Measurements from ENCODE around the gene TMEM184C. TPM values are rescaled to one million over a fixed set of nuclear protein-coding genes. Genes with fewer than 3 reads are reported as not detected.

TMEM184C gene
- total RNA-seq, 1 experiment from 2014 or later, result 43.8 TPM

GRCh38 chr4:147587041-147587440 lies 30.2 kb upstream of the TMEM184C start:
- H3K27me3 Mint-ChIP-seq (ENCODE audit: low read depth), result no peaks in the 10 kb centered on the region; the same call in 1 of the 2 replicates
- H3K79me1 ChIP-seq (ENCODE audit: insufficient read depth, low read depth, low read length, poor library complexity, severe bottlenecking), result no peaks in the 10 kb centered on the region
- no peak overlapping the region for H2BK15ac ChIP-seq (ENCODE audit: low read depth, low read length)
- H3T11ph ChIP-seq (ENCODE audit: low read length), result no peak overlapping the region
- H3K14ac ChIP-seq (ENCODE audit: insufficient read depth, low read length), result no peak overlapping the region
- no peak overlapping the region for H3K27ac ChIP-seq (ENCODE audit: insufficient read length, low read depth, low read length)
- TF ChIP-seq CTCF (conservative IDR thresholded peaks at IDR 0.05), result no peak
- no peak overlapping the region for H3K9ac ChIP-seq (ENCODE audit: extremely low read depth, insufficient read length, low read length)
- no peaks in the 10 kb centered on the region for H3K23me2 ChIP-seq (ENCODE audit: insufficient read length, low read depth, low read length, poor library complexity, severe bottlenecking)
- H3K4me3 Mint-ChIP-seq, result no peak overlapping the region
- WGBS (ENCODE audit: extremely low coverage, insufficient read length, low lambda C conversion rate), result no CpG with 5 or more reads among the region's 3 CpGs
- H4K91ac ChIP-seq (ENCODE audit: insufficient read length, low read depth, low read length), result no peak overlapping the region
- no peaks in the 10 kb centered on the region for H4K20me1 ChIP-seq (ENCODE audit: control insufficient read depth, insufficient read depth, insufficient read length)
- H3K79me2 ChIP-seq (ENCODE audit: insufficient read depth, low read length), result no peaks in the 10 kb centered on the region
- no peak overlapping the region for H2AK5ac ChIP-seq (ENCODE audit: insufficient read length, low read length)
- H3K4me1 ChIP-seq (ENCODE audit: insufficient read depth, low read length), result peaks cover 2% of the 10 kb centered on the region
- no peak overlapping the region for H4K5ac ChIP-seq (ENCODE audit: insufficient read length, low read depth, low read length)
- no peak overlapping the region for H2BK120ac ChIP-seq (ENCODE audit: low read depth, low read length, poor library complexity, severe bottlenecking)
- no peaks in the 10 kb centered on the region for H3K27me3 ChIP-seq (ENCODE audit: insufficient read depth, low read length)
- no peak overlapping the region for H2BK12ac ChIP-seq (ENCODE audit: insufficient read length, low read depth, low read length)
- H3K9me3 ChIP-seq (ENCODE audit: control insufficient read depth, low read depth, low read length), result no peaks in the 10 kb centered on the region
- H4K8ac ChIP-seq (replicated peaks; ENCODE audit: insufficient read length, low read depth, low read length), result no peak overlapping the region
- peaks cover 0 to 5% of the 10 kb centered on the region in 2 experiments; a peak in 2 of 4 replicates for H3K4me1 Mint-ChIP-seq
- H2BK20ac ChIP-seq (ENCODE audit: low read depth, low read length, poor library complexity, severe bottlenecking), result no peak overlapping the region
- H3K18ac ChIP-seq (ENCODE audit: insufficient read length, low read depth, low read length), result no peak overlapping the region
- H3K4ac ChIP-seq (ENCODE audit: low read depth, low read length), result no peak overlapping the region
- H3K36me3 Mint-ChIP-seq (ENCODE audit: insufficient read depth in 1 of 3, low read depth in 3 of 3), result peaks cover 0 to 9% (median 2%) of the 10 kb centered on the region in 3 experiments; a peak in 3 of 7 replicates
- no peak for DNase-seq
- no peak overlapping the region for H3K23ac ChIP-seq (ENCODE audit: insufficient read length, low read depth, low read length)
- no peak overlapping the region for H3K4me2 ChIP-seq (ENCODE audit: insufficient read depth, insufficient read length, low read length)
- H3K27ac Mint-ChIP-seq, result no peak overlapping the region
- peaks cover 4 to 15% of the 10 kb centered on the region in 2 experiments; a peak in 4 of 5 replicates for H3K9me3 Mint-ChIP-seq
- H2BK5ac ChIP-seq (ENCODE audit: insufficient read length, low read length), result no peak overlapping the region
- H3K56ac ChIP-seq (ENCODE audit: insufficient read length, low read depth, low read length), result no peak overlapping the region
- no peak overlapping the region for H2AFZ ChIP-seq (ENCODE audit: low read length)
